HG02884 (cell line): Measurements from ENCODE around the gene SLC25A27.

Experiments
- ATAC-seq: cut with Tn5 transposase; IDR thresholded peaks from one replicate; pipeline ENCODE4 v1.9.1; 2021; ENCODE audit warnings: mild to moderate bottlenecking, moderate library complexity; ENCODE audit not compliant: unreplicated experiment

The SLC25A27 gene

DNA sequence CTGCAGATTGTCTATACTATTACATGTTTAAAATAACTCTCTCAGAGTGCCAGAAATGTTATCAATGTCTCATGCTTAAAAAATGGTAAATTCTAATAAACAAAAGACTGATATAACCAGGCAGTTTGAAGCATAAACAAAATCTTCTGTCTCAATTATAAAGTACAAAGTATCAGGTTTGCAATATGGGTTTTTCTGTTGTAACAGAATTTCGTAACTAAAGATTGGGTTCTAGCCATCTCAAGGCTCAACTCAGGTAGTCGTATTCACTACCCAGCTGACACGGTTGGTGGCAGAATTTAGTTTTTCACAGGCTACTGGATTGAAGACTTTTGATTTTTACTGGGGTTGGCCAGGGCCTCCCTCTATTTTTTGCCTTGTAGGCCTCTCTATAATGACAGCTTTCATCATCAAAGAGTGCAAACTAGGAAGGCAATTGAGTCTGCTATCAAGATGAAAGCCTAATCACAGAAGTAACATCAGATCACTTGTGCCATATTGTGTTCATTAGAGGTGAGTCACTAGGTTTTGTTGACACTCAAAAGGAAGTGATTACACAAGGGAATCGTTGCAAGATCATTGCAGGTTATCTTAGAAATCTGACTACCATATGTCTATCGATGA, 3.8 kb upstream of the SLC25A27 start:
- no peak for ATAC-seq

DNA sequence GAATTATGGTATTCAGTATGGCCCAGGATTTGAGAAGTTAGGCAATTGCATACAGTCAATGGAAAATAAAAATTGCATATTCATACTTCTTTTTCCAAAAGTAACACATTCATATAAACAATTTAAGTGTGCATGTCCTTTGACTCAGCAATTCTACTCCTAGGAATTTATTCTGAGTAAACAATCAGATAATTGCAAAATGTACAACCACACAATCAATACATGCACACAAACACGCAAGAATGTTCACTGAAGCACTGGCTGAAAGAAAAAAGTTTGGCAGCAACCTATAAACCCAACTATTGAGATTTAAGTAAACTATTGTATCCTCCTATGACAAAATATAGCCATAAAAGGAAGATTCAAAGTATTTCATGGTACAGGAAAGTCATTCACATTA, 1.8 kb upstream of the SLC25A27 start:
- no peak for ATAC-seq

DNA sequence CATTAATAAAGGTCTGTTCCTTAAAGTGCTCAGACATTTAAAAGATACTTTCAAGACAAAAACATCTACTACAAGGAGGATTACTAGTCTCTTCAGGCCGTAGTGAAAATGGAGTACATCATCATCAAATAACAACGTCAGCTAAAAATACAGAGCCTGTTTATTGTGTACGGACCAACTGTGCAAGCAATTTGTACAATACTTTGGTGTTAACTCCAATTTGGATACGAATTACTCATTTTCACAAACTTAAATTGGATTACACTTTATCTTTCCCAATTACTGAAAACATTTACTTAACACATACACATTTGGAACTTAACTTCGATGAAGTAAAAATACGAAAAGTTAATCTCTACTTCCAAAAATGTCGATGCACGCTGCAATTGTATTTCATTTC, 959 bp upstream of the SLC25A27 start:
- ATAC-seq, result no peak

DNA sequence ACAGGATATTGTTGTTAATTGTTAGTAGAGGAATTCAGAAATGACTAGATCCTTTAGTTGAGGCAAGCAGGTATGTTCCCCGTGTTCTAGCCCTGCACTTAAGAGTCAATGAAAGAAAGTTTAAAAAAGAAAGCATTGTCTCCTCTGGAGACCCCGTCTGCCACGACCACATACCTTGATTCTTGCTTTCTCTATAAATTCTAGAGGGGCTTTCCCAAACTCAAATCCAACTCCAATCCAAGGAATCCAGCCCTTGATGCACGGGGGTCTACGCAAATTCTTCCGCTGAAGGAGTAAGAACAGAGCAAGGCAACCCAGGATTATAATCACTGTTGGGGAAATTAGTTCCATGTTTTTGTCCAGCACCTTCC, 558 bp upstream of the SLC25A27 start:
- no peak for ATAC-seq

DNA sequence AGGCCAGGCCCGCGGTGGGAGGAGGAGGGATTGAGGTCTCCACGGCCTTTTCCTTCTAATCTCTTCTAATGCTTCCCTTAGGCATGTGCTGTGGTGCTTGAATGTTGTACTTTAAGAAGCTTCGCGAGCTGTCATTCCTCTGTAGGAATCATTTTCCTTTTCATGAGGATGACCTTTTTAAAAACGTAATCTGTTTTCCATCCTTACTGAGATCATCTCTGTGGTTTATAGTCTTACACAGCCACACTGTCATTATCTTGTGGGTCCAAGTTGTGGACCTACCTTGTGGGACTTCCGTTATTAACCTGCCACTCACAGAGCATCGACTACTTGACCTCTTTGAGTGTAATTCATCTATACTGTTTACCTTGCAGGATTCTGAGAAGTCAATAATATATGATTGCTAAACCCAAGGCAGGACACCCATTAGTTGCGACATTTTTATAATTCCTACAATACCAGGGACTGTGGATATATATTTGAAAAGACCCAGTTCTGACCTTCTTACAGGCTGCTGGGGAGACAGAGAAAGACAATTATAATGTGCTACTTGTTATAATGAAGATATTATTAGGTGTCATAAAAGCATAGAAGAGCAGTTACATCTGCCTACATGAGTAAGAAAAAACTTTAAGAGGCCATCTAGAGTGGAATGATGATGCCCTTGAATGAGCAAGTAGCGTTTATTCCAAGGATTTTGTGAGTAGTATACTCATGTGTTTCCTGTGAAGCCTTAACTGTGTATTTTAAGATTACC, 842 bp downstream of the SLC25A27 start:
- ATAC-seq, result peak; percentile 2

DNA sequence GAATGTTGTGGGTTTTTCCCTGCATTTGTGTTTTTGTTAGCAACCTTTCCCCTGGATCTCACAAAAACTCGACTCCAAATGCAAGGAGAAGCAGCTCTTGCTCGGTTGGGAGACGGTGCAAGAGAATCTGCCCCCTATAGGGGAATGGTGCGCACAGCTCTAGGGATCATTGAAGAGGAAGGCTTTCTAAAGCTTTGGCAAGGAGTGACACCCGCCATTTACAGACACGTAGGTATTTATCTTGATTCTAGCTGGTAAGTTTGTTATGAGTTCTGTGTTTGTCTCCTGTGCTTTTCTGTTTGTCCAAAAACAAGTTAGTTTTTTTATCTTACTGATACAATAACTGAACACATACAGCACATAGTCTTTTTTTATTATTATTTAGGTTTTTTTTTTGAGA, 3.0 kb downstream of the SLC25A27 start:
- ATAC-seq, result no peak

DNA sequence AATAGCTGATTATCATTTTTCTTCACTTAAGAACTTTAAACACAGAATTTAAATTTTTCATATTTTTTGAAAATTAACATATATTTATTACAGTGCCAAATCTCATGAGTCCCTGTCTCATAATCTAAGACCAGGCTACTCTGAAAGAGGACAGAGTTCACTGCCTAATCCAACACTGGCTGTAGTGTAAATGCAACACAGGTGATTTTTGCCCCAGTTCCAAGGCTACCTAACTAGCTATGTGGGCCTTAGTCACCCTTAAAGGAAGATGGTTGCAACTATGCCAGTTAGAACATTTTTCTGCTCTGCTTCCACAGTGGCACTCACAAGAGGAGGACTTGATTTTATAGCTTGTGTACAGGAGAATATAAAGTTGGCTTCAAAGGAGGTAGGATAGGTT, 4.9 kb downstream of the SLC25A27 start:
- no peak for ATAC-seq

DNA sequence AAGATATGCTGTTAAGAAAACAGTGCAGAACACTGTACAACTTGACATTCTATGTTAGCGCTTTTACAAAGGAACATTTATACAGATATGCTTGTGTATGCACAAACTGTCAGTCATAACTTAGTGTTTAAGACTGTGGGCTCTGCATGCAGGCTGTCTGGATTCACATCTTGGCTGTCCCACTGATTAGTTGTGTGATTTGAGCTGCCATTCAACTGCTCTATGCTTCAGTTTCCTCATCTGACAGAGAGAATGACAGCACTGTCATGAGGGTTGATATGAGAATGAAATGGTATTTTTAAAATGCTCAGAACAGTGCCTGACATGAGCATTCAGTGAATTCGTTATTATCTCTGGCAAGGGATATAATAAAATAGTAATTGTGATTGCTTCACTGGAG, 8.7 kb downstream of the SLC25A27 start:
- ATAC-seq, result no peak

DNA sequence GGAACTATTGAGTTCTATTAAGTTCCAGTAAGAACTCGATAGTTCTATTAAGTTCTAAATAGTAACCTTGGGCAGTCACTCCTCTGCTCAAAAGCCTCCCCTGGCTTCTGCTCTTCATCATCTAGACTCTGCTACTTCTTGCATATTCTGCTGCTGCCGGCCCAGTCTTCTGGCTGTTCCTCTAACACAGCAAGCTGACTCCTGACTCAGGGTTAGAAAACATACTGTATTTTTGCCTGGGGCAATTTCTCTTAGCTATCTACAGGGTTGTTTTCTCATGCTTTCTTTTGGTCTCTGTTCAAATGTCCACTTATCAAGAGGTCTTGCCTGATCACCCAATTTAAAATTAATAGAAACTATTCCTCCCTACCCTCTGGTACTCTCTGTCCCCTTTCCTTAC, 14.6 kb downstream of the SLC25A27 start:
- ATAC-seq, result no peak

DNA sequence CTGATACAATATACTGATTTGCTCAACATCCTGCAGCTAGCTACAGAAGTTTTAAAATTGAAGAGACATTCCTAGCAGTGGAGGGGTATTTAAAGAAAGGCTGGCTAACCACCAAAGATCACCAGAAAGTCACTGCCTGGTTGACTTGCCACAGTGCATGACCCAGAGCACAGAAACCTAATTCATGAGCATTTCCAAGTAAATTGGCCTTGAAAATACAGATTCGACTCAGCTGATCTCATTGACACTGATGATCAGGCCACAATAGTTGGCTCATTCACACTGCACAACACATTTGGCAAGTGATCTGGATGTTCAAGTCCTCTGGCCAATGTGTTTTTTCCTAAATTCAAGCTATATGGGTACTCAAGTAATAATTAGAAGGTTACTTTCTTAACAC, 21.6 kb downstream of the SLC25A27 start:
- no peak for ATAC-seq

DNA sequence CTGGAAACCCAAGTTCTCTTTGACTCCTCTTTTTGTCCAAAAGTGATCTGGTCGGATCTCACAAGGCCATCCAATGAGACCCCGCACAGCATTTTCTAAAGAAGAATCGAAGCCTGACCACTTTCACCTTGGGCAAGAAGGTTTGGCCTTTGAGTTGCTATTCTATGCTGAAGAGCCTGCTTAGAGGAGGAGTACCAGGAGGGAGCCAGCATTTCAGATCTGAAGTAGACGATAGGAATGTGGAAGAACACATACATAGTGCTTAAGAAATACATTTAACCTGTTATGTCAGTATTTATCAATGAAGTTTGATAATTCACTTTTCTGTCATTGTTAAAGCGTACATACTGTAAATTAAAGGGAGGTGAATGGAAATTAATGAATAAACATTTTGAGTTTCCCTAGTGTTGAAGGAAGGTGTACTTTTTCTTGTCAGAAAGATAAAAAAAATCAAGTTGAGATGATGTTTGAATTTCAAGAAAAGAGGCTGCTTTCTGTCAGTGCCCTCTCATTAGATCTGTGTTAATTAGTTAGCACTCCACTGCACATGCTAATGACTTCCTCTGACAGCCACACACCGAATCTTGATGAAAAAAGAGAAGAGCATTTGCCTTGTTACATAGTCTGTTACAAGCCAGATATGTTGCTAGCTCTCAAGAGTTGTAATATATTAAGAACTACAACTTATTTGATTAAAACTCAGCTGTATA, 24.0 kb downstream of the SLC25A27 start:
- ATAC-seq, result no peak

DNA sequence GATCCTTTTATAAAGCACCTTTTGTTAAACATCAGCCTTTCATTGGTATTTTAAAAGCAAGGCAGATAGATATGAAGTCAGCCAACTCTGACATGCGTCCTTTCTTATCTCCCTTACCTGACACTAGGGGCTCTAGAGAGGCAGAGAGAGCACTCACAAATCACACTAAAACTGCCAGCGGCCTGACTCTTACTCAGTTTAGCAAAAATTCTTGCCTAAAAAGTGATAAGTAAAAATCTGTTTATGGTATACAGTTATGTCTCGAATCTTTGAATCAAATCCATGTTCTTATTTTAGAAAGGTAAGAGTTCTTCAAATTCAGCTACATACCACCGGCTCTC, 24.5 kb downstream of the SLC25A27 start:
- ATAC-seq, result no peak

DNA sequence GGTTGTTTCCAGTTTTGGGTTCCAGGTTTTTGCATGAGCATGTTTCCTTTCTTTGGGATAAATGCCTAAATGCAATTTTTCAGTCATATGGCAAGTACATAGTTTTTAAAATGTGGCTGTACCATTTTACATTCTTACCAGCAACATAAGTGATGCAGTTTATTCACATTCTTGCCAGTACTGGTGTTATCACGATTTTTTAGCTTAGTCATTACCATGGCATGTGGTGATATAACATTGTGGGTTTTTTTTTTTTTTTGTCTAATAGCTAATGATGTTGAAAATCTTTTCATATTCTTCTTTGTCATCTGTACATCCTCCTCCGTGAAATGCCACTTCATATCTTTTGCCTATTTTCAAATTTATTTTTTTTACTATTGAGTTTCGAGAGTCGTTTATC, 32.0 kb downstream of the SLC25A27 start:
- ATAC-seq, result no peak

DNA sequence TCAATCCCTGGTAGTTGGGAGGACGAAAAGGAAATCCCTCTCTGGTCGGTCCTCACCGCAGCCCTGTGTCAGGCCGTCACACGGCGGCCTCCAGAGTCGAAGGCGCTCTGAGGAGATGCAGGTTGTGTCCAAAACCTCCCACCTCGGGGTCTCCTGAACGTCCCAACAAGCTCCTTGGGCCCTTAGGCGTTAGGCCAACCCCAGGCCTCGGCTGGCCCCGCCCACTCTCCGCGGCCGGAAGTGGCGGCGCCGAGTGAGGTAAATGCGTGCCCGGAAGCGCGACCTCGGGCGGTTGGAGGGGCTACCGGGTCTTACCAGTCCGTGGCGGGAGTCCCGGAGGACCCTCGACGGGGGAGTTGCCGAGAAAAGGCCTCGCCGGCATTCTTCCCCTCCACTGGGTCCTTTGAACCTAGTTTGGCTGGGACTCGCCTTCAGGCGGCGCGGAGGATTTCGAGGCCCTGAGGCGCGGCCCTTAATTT, 34.9 kb downstream of the SLC25A27 start, which contains the start of gene TDRD6:
TSS of gene TDRD6 (plus strand) at position 267 of the 479 bp plus-strand sequence. CDS start 244 bp downstream, outside the sequence.
- ATAC-seq, result no peak

DNA sequence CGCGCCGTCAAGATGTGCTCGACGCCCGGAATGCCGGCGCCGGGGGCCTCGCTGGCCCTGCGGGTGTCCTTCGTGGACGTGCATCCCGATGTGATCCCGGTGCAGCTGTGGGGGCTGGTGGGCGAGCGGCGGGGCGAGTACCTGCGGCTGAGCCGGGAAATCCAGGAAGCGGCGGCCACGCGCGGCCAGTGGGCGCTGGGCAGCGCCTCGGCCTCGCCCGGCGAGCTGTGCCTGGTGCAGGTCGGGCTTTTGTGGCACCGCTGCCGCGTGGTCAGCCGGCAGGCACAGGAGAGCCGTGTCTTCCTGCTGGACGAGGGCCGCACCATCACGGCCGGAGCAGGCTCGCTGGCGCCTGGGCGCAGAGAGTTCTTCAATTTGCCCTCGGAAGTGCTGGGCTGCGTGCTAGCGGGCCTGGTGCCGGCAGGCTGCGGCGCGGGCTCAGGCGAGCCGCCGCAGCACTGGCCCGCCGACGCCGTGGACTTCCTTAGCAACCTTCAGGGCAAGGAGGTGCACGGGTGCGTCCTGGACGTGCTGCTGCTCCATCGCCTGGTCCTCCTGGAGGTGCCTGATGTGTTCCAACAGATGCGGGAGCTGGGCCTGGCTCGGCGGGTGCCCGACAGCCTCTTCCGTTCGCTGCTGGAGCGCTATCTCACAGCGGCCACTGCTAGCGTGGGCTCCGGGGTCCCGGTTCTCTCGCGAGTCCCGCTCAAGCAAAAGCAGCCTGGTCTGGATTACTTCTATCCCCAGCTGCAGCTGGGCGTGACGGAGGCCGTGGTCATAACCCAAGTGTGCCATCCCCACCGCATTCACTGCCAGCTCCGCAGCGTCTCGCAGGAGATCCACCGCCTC, 35.6 kb downstream of the SLC25A27 start:
- ATAC-seq, result no peak

DNA sequence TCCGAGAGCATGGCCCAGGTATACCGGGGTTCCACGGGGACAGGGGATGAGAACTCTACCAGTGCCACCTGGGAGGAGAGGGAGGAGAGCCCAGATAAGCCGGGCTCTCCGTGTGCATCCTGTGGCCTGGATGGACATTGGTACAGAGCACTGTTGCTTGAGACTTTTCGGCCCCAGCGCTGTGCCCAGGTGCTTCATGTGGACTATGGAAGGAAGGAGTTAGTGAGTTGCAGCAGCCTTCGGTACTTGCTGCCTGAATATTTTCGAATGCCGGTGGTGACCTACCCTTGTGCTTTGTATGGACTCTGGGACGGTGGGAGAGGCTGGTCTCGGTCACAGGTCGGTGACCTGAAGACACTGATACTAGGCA, 36.2 kb downstream of the SLC25A27 start:
- ATAC-seq, result no peak

DNA sequence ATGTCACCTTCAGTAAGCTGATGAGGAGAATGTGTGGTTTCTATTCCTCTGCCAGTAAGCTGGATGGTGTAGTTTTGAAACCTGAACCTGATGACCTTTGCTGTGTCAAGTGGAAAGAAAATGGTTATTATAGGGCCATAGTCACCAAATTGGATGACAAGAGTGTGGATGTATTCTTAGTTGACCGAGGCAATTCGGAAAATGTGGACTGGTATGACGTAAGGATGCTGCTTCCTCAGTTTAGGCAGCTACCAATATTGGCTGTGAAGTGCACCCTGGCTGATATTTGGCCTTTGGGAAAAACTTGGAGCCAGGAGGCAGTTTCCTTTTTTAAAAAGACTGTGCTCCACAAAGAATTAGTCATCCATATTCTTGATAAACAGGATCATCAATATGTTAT, 36.9 kb downstream of the SLC25A27 start:
- ATAC-seq, result no peak

DNA sequence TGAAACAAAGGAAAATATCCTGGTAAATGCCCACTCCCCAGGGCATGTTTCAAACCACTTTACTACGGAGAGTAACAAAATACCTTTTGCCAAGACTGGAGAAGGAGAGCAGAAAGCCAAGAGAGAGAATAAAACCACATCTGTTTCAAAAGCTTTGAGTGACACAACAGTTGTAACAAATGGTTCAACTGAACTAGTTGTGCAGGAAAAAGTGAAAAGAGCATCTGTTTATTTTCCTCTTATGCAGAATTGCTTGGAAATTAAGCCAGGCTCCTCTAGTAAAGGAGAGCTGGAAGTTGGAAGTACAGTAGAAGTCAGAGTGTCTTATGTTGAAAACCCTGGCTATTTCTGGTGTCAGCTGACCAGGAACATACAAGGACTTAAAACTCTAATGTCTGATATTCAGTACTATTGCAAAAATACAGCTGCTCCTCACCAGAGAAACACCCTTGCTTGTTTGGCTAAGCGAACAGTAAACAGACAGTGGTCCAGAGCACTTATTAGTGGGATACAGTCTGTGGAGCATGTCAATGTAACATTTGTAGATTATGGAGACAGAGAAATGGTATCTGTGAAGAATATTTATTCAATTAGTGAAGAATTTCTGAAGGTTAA, 37.5 kb downstream of the SLC25A27 start:
- ATAC-seq, result no peak

DNA sequence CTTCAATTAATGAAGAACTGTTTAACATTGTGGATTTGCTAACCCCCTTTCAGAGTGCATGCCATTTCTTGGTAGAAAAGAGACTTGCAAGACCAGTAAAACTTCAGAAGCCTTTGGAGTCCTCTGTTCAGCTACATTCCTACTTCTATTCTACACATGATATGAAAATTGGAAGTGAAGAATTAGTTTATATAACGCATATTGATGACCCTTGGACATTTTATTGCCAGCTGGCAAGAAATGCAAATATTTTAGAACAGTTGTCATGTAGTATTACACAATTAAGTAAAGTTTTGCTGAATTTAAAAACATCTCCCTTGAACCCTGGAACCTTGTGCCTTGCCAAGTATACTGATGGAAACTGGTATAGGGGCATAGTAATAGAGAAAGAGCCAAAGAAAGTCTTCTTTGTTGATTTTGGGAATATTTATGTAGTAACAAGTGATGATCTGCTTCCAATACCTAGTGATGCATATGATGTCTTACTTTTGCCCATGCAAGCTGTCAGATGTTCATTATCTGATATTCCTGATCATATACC, 38.2 kb downstream of the SLC25A27 start:
- ATAC-seq, result no peak

DNA sequence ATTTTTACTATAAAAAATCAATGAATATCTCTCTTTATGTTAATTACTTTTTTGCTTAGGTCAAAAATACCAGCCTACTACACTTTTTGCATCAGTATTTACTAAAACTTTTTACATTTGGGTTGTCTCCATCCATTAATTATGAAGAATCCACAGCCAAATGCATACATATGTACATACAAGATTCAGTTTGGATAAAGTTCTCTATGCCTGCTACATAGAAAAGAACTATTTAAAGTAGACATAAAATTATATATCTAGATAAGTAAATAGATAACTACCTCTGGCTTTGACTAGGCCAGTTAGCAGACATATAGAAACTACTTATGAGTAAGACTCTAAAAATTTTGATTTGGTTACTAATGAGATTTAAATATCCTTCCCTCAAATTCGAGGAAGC, 47.2 kb downstream of the SLC25A27 start:
- ATAC-seq, result no peak

DNA sequence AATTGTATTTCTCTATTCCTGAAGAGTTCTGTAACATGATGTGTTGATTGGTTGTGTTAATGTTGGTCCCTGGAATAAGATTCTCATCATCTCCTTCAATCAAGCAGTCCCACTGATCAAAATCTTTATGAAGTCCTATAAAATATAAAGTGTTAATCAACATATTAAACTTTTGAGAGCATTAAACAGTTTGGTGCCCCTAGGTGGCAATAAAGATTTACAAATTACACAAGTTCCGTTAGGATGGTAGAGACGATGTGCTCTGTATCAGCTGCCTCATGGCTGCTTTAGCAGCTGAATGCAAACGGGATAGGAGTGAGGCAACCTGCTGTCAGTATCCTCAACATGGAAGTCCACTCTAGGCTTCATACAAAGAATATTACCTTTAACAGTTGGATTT, 51.8 kb downstream of the SLC25A27 start:
- no peak for ATAC-seq
